ENCODE results near the gene ZDHHC11B.
A peak's percentile ranks its signal among the peaks of the same experiment; 100 is the strongest.

The ZDHHC11B gene

DNA sequence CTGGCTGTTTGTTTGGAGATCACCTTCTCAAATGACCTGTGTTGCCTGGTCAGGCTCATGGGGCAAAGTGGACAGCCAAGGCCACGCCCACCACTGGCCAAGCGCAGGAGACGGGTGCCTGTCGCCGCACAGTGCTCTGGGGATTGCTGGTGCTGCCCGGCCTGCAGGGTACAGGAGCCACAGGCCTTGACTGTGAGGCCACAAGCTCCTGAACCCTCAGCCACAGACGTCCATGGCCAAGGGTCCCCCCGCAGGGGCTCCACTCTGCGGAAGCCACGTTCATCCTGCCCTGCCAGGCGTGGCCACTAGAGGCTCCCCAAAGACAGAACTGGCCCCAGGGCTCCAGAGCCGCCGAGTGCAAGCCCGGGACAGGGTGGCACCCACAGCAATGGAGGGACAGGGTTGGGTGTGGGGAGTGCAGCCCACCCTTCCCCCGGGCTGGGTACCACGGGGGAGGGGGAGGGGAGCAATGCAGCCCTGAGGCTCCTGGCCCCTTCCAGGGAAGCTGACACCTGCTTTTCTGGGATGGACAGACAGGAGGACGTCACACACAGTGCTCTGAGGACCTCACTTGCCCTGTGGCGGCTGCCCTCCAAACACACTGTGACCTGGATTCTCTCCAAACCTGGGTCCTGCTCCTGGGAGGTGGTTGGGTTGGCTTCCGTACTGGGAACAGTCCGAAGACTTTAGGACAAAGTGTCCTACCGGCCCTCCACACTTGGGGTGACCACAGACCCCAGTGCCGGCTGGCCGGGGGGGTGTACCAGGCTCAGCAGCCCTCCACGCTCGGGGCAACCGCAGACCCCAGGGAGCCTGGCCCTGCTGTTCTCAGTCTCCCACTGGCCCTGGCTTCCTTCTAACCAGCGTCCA, 112.8 kb downstream of the ZDHHC11B start:
- peak; percentile 62 for DNase-seq

DNA sequence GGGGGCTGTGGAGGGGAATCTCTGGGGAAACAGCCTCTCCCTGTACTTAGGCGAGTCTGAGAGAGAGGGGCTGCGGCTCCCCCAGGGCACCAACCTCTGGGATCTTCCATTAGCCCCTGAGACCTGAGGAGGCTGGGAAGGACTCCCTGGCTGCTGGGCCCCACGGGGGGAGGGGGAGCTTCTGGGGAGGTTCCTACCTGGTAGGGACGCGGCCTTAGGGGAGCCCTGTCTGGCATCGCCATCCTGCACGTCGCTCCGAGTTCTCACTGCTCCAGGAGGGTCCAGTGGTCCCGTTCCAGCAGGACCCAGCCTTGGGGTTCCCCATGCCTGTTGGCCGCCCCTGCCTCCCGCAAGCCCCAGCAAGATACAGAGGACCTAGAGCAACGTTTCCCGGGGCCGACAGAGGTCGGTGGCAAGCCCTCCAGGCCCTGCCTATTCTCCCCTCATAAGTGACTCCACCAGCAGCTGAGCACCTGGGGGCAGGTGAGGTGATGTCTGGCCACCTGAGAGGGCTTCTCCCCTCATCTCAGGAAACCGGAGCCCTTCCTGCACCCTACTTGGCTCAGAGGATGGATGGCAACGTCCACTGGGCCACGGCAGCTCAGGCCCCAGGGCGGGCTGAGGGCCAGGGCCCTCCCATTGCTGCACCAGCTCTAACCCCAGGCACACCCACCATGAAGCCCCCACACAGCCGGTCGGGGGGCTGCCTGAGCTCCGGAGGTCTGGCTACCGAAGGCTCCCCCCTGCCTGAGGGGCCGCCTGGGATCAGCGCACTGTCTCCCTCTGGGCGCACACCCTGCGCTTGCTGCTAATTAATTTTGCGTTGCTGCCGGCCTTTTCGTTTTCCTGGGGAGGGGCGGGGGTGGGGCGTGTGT, 113.9 kb downstream of the ZDHHC11B start:
- no peak for DNase-seq

DNA sequence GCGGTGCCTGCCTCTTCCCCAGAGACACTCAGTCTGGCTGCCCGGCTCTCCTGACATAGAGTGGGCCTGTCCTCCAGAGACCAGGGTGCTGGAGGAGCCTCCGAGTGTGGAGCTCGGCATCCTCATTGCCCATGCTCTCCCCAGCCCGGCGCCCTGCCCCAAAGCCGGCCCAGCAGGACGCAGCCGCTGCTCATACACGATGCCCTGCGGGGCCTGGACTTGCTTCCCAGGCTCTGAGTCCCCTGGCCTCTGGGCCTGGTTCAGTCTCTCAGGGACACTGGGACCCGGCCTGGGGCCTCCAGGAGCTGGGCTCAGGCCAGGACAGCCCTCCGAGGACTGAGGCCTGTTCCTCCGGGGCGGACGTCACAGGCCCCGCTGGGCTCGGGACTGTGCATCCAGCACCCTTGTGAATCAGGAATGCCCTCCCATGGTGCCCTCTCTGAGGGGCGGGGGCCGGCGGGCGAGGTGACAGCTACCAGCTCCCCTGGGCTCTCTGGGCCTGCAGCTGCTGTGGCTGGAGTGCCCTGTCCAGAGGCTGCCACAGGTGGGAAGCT, 114.6 kb downstream of the ZDHHC11B start:
- no peak for DNase-seq

DNA sequence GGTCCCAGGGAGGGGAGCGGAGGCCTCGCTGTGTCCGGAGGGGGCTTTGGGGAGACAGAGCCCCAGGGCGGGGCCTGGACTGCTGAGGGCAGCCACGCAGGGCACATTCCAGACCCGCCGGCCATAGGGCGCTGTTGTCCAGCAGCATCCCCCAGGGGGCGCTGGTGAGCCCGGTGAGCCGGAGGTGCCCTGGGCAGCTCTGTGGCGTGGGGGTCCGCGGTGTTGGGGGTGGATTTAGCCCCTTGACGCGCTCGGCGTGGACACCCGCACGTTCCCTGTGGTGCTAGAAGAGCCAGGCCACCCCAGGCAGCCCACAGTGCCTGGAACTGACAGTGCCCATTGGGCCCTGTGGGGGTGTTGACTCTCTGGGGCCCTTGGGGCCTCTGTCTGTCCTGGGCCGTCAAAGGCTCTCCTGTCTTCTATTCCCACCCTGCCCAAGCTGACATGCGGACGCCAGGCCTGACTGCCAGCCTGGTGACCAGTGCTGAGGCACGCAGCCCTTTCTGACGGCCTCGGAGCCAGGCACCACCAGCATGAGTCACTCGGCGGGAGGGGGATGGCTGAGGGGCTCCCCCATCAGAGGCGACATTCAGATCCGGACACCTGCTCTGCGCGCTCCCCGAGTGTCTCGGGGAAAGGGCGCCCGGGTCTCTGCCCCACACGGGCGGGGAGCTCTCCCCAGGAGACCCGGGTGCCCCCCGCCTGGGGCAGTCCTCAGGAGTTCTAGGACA, 115.3 kb downstream of the ZDHHC11B start:
- no peak for DNase-seq

DNA sequence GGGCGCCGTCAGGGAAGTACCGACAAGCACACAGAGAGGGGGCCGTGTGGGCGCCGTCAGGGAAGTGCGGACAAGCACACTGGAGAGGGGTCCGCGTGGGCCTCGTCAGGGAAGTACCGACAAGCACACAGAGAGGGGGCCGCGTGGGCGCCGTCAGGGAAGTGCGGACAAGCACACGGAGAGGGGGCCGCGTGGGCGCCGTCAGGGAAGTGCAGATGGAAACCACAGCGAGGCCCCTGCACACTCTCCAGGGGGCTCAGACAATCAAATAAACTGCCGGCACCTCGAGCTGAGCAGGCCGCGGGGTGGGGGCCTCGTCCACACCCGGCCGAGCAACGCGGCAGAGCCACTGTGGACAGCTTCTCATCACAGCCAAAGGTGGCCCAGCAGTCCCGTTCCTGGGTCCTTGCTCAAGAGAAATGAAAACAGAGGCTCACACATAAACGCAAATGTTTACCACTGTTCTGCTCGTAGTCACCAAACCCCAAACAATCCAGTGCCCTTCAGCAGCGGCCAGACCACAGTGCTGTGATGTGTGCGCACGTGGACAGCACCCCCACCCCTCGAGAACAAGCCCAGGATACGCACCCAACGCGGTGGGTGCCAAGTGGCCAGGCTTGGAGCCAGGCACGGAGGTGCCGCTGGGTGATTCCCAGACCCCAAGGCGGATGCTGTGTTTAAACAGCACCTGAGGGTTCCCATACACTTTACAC, 116.1 kb downstream of the ZDHHC11B start:
- no peak for DNase-seq

DNA sequence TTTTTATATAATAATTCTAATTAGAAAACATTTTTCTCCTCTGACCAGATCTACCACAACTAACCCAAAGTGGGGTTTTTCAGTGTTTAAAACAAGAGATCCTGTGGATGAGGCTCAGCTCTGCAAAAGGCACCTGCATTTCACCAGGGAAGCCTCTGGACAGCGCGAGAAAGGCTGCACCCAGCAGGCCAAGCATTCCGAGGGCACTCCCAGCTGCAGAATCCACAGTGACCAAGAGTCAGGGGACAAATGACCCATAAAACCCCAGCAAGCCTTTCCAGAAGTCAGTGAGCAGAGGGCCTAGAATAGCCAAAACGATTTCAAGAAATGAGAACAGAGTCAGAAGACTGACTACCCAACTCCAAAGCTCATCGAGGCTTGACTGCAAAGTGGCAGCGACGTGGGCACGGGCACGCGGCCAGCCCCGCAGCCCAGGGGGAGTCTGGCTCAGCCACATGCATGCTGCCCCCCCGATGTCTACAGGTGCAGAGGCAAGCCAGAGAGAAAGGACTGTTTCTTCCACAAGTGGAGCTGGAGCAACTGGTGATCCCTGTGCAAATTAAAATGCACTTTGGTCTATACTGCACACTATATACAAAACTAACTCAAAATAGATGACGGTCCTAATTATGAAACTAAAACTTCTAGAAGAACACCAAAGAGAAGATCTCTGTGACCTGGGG, 117.6 kb downstream of the ZDHHC11B start:
- no peak for DNase-seq

DNA sequence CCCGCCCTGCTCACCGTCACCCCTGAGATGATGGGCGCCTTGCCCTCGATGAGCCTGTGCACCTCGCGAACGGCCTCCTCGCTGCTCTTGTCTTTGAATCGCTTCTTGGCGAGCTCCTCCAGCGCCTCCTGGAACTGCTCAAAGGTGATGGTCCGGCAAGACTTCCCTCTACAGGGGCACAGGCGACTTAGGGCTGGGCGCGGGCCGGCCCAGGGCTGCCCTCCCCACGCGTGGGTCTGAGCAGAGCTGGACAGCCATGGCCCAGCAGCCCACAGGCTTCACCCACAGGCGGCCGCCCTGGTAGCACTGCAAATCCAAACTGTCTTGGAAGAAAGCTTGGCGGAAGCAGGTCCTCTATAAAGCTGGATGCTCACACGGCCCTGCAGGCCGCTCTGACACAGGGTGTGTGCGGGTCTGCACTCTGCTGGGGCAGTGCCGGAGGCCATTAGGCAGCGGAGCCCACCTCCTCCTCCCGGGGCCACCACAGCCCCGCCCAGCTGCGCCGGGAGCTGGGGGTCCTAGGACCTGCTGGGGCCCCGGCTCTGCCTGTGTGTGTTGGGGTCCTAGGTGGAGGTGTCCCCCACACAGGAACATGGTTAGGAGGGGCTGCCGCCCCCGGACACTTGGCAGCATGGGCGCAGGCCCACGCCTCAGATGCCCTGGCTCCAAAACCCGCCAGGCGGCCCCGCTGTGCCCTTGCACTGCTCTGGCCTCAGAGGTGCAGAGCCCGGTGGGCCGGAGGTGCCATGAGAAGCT, 118.4 kb downstream of the ZDHHC11B start:
- no peak for DNase-seq

- DNase-seq, result no peak
Measured at GRCh38 chr5:665541-665955, 119.0 kb downstream of the ZDHHC11B start.

- no peak for DNase-seq
Measured at GRCh38 chr5:664994-665360, 119.6 kb downstream of the ZDHHC11B start.

GRCh38 chr5:664343-664993, 120.1 kb downstream of the ZDHHC11B start:
- DNase-seq, result no peak

GRCh38 chr5:663436-664342, 120.8 kb downstream of the ZDHHC11B start:
- DNase-seq, result no peak

- no peak for DNase-seq
Measured at GRCh38 chr5:662751-663435, 121.6 kb downstream of the ZDHHC11B start.

- DNase-seq, result no peak
Measured at GRCh38 chr5:661891-662750, 122.4 kb downstream of the ZDHHC11B start.

GRCh38 chr5:660491-661030, 124.0 kb downstream of the ZDHHC11B start:
- no peak for DNase-seq
